HUDEP-2 (cell line): Measurements from ENCODE around the gene BEX2.
A peak's percentile ranks its signal among the peaks of the same experiment; 100 is the strongest.
"Not testable (repeated sequence)": the region's sequence is repeated elsewhere in the genome, so short reads cannot be mapped to it uniquely, and the experiment has no call there.

ENCODE experiments used
- DNase-seq, 76 experiments: peaks; one replicate each; lab custom pipeline; 2025; ENCODE audit not compliant: unreplicated experiment in 76 of 76; lab: John Stamatoyannopoulos, UW

The BEX2 gene

GRCh38 chrX:103310555-103311398, at the start of gene BEX2:
BEX2 (minus strand) TSS chrX:103310990; CDS start chrX:103309976, 1,014 bp downstream.
- peak in 27 of 76 experiments; percentile 0 to 53 (median 11) for DNase-seq

DNA sequence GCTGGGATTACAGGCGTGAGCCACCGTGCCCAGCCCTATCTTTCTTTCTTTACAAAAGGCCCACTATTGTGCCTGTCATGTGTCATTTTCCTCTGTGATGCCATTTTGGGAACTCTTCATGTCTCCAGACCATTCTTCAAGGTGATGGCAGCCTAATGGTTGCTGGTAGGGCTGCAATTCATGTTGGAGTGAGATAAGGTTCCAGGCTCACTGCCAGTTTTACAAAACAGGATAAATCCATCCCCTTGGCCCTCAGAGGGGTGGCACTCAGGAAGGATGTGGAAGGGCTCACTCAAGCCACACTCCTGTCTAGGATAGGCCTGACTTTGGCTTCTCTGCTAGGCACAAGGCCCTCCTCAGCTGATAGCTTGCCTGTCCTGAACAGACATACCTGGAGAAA, 49.3 kb upstream of the BEX2 start:
- peak in 17 of 76 experiments; percentile 0 to 36 (median 5) for DNase-seq

GRCh38 chrX:103359605-103360004, 48.8 kb upstream of the BEX2 start:
- not testable (repeated sequence) for DNase-seq

- no peak for DNase-seq
Observed at GRCh38 chrX:103357871-103358270, 47.1 kb upstream of the BEX2 start.

DNA sequence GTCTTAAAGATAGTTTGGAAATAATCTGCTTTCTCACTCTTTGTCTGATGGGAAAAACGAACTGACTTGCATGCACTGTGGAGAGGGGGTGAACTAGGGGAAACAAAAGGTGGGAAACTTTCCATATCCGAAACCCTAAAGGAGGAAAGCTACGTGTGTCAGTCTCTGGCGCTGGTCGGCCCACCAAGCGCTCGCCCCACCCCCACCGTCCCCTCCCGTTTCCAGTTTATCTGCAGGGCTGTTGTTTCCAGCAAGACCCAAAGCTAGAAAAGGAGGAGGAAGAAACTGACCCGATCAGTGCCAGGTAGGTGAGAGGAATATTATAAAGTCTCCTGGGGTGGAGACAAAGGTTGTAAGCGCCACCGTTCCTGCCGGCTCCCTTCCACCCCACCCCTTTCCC, 46.1 kb upstream of the BEX2 start:
- DNase-seq, result peak in 1 of 76 experiments; percentile 9

DNA sequence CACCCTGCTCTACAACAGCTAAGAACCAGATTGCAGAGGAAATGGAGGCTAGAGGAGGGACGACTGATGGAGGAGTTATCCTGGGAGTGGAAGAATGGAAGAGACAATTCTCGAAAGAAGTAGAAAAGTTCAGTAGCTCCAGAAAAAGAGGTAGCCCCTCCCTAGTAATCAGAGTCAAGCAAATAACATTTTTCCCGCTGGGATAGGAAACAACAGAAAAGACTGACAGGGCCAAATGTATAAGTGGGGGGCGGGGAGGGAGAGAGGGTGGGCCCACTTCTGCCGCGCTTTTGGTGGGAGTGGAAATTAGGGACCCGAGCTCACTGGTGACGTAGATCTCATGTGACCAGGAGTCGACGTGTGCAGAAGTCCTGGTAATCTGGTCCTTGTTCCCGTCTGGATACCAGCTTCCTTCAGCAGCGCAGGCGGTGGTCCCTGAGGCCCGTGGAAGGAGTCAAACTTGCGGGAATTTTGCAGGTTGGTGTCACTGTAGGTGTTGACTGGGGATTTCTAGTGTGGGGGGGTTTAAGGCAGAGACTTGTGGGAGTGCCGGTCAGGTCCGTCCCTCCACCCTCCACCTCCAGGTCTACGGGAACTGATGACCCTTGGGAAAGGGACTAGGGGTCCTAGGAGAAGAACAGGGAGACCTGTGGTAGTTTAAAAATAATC, 45.5 kb upstream of the BEX2 start, which contains the start of gene TCEAL9:
TCEAL9 (plus strand) TSS at position 377 of the 669 bp plus-strand sequence. CDS start 1,179 bp downstream, outside the sequence.
- peak in 4 of 76 experiments; percentile 0 to 5 (median 2) for DNase-seq

DNA sequence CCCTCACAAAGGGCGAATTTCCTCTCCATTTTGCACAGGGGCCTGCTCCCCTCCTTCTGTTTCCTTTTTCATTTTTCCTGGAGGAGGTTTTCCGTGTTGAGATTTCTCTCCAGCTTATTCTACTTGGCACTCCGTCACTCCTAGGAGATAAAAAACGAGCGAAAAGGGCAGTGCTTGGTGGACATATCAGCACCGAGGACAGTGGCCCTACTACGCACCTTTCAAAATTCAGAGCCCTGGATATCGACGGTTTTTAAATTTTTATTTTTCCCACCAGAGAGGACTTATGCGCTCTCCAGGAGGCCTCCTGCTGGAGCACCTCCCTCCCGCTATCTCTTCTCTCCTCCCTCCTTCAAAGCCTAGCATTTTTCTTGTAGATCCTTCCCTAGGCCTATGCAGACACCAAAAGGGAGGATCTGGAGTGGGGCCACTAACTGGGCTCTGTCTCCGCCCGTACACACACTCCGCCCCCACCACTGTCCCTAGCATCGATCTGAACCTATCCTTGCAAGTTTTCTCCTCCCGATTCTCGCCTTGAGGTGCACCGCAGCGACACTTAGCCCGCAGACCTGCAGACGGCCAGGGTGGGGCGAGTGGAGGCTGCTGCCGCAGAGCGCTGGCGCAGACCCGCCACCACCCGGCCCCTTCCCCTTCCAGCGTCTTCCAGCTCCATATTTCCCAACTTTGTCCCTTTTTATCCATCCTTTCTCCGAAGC, 37.0 kb upstream of the BEX2 start:
- DNase-seq, result no peak

DNA sequence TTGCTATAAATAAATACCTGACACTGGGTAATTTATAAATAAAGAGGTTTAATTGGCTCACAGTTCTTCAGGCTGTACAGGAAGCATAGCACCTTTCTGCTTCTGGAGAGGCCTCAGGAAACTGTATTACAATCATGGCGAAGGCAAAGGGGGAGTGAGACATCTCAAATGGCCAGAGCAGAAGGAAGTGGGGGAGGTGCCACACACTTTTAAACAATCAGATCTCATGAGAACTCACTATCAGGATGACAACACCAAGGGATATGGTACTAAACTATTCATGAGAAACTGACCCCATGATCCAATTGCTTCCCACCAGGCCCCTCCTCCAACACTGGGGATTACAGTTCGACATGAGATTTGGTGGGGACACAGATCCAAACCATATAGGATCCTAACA, 33.8 kb upstream of the BEX2 start:
- DNase-seq, result no peak

DNA sequence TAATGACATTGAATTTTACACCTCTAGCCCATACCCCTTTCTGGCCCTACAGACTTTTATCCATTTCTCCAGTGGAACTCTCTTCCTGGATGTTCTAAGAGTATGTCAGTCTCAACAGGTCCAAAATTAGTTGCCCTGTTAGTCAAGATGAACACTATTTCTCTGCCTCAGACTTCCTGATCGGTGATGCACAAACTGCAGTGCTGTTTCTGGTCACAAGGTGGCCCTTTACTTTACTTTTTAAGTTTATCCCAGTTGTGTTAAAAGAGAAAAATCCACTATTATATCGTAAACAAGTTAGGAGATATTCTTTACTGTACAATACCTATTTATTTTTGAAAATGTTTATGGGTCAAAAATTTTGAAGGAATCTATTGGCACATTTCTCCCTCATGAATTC, 32.3 kb upstream of the BEX2 start:
- DNase-seq, result peak in 20 of 76 experiments; percentile 0 to 12 (median 2)

- DNase-seq, result no peak
Observed at GRCh38 chrX:103338663-103339062, 27.9 kb upstream of the BEX2 start.

GRCh38 chrX:103330681-103331288, 20.0 kb upstream of the BEX2 start:
- no peak for DNase-seq

- DNase-seq, result no peak
Observed at GRCh38 chrX:103329991-103330390, 19.2 kb upstream of the BEX2 start, which contains the start of gene TCEAL7. TCEAL7 (plus strand) TSS chrX:103330239; CDS start chrX:103331404, 1,165 bp downstream.

GRCh38 chrX:103311399-103311780, 600 bp upstream of the BEX2 start:
- no peak for DNase-seq

GRCh38 chrX:103309860-103310554, 783 bp downstream of the BEX2 start:
- DNase-seq, result no peak

DNA sequence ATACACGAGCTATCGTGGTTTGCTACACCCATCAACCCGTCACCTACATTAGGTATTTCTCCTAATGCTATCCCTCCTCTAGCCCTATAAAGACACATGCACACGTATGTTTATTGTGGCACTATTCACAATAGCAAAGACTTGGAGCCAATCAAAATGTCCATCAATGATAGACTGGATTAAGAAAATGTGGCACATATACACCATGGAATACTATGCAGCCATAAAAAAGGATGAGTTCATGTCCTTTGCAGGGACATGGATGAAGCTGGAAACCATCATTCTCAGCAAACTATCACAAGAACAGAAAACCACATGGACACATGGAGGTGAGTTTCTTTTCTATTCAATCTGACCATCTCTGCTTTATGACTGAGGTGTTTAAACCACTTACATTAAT, 5.1 kb downstream of the BEX2 start:
- not testable (repeated sequence) for DNase-seq

DNA sequence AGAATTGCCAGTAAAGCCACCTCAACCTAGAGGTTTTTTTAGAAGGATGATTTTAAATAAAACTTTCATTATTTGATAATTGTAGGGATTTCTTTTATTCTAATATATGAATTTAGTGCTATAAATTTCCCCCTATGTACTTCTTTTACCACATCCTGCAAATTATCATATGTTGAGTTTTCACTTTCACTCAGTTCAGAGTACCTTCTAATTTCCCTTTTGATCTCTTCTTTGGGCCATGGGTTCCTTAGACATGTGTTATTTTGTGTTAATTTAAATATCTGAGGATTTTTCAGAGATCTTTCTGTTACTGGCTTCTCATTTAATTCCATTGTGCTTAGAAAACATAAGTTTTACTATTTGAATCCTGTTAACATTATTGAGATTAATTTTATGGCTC, 6.1 kb downstream of the BEX2 start:
- DNase-seq, result no peak

DNA sequence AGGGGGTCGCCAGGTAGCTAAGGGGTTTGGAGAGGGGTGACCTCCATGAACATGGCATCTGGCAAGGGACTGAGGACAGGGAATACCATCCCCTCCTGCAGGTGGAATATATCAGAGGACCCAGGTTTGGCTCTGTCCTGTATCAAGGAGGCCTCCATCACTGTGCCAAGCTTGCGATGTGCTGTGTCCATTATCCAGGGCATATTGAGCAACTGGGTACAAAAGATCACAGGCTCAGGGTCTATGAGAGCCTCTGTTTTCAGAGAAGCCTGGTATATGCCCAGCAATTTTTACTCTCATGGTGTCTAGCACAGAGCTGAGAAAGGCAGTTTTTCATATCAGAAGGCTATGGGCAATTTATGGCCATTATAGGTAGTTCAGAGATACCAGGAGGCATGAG, 17.7 kb downstream of the BEX2 start:
- no peak for DNase-seq

DNA sequence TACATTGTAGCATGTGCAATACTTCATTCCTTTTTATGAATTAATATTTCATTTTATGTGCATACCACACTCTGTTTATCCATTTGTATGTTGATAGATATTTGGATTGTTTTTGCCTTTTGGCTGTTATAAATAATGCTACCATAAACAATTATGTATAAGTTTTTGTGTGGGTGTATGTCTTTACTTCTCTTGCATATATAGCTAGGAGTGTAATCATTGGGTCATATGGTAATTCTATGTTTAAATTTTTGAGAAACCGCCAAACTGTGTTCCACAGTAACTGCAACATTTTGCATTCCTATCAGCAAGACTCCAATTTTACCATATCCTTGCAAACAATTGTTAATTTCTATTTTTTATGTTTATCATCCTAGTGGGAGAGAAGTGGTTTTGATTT, 31.2 kb downstream of the BEX2 start:
- no peak for DNase-seq

- DNase-seq, result no peak
Observed at GRCh38 chrX:103276581-103277002, 34.2 kb downstream of the BEX2 start, which contains the start of gene TCEAL5. TCEAL5 (minus strand) TSS chrX:103276750; CDS start chrX:103274563, 2,187 bp downstream.
